H9 (cell line): ENCODE measurements around the gene TSG101. TPM values are rescaled to one million over a fixed set of nuclear protein-coding genes. Genes with fewer than 3 reads are reported as not detected.

Source experiments
- DNase-seq: peaks from one replicate; pipeline ENCODE4 v3.0.0-alpha.2; 2017
- H2AFZ ChIP-seq: one replicate; pipeline ENCODE4 v1.6.1; 2013; ENCODE audit warnings: mild to moderate bottlenecking, low read length, control low read depth, moderate library complexity
- H2AK5ac ChIP-seq: 2 replicates; pipeline ENCODE4 v1.6.1; 2013; ENCODE audit warnings: low read length, control low read depth, mixed read lengths; ENCODE audit not compliant: insufficient read length
- H2BK120ac ChIP-seq: one replicate; pipeline ENCODE4 v1.6.1; 2013; ENCODE audit warnings: low read depth, mild to moderate bottlenecking, low read length, control low read depth, inconsistent platforms; ENCODE audit not compliant: poor library complexity, severe bottlenecking
- H2BK12ac ChIP-seq: 2 replicates; pipeline ENCODE4 v1.6.1; 2013; ENCODE audit warnings: low read length, control low read depth, mixed read lengths, low read depth; ENCODE audit not compliant: insufficient read length
- H2BK15ac ChIP-seq: 2 replicates; pipeline ENCODE4 v1.6.1; 2013; ENCODE audit warnings: low read depth, low read length, control low read depth
- H2BK20ac ChIP-seq: one replicate; pipeline ENCODE4 v1.6.1; 2013; ENCODE audit warnings: low read depth, mild to moderate bottlenecking, low read length, control low read depth, inconsistent platforms; ENCODE audit not compliant: poor library complexity, severe bottlenecking
- H2BK5ac ChIP-seq: 2 replicates; pipeline ENCODE4 v1.6.1; 2013; ENCODE audit warnings: low read length, control low read depth, mixed read lengths; ENCODE audit not compliant: insufficient read length
- H3K14ac ChIP-seq: 2 replicates; pipeline ENCODE4 v1.6.1; 2013; ENCODE audit warnings: low read length, control low read depth; ENCODE audit not compliant: insufficient read depth
- H3K18ac ChIP-seq: 2 replicates; pipeline ENCODE4 v1.6.1; 2013; ENCODE audit warnings: low read depth, mild to moderate bottlenecking, mixed read lengths, low read length, control low read depth; ENCODE audit not compliant: insufficient read length
- H3K23ac ChIP-seq: 2 replicates; pipeline ENCODE4 v1.6.1; 2013; ENCODE audit warnings: low read length, control low read depth, mixed read lengths, low read depth; ENCODE audit not compliant: insufficient read length
- H3K23me2 ChIP-seq: 2 replicates; pipeline ENCODE4 v1.6.1; 2013; ENCODE audit warnings: low read depth, mild to moderate bottlenecking, mixed read lengths, low read length, control low read depth; ENCODE audit not compliant: insufficient read length, poor library complexity, severe bottlenecking
- H3K27ac ChIP-seq: 2 replicates; pipeline ENCODE4 v1.5.1; 2013; ENCODE audit warnings: low read length, control low read depth, mixed read lengths, low read depth; ENCODE audit not compliant: insufficient read length
- H3K27me3 ChIP-seq: 2 replicates; pipeline ENCODE4 v1.6.1; 2013; ENCODE audit warnings: low read length, control low read depth, inconsistent platforms; ENCODE audit not compliant: insufficient read depth
- H3K4ac ChIP-seq: 2 replicates; pipeline ENCODE4 v1.6.1; 2013; ENCODE audit warnings: low read depth, mild to moderate bottlenecking, control low read depth, inconsistent platforms, low read length, moderate library complexity
- H3K4me1 ChIP-seq: 2 replicates; pipeline ENCODE4 v1.6.1; 2013; ENCODE audit warnings: low read length, control low read depth, inconsistent platforms; ENCODE audit not compliant: insufficient read depth
- H3K4me2 ChIP-seq: 2 replicates; pipeline ENCODE4 v1.6.1; 2013; ENCODE audit warnings: low read length, control low read depth, mixed read lengths; ENCODE audit not compliant: insufficient read length, insufficient read depth
- H3K56ac ChIP-seq: 2 replicates; pipeline ENCODE4 v1.6.1; 2013; ENCODE audit warnings: low read depth, mild to moderate bottlenecking, mixed read lengths, low read length, control low read depth; ENCODE audit not compliant: insufficient read length
- H3K79me1 ChIP-seq: 2 replicates; pipeline ENCODE4 v1.6.1; 2013; ENCODE audit warnings: low read depth, mild to moderate bottlenecking, moderate library complexity, low read length, control low read depth, inconsistent platforms; ENCODE audit not compliant: insufficient read depth, poor library complexity, severe bottlenecking
- H3K79me2 ChIP-seq: 2 replicates; pipeline ENCODE4 v1.6.1; 2013; ENCODE audit warnings: low read length, control low read depth, inconsistent platforms; ENCODE audit not compliant: insufficient read depth
- H3K9ac ChIP-seq: 2 replicates; pipeline ENCODE4 v1.6.1; 2013; ENCODE audit warnings: low read length, control low read depth, mixed read lengths; ENCODE audit not compliant: insufficient read length; ENCODE audit errors: extremely low read depth
- H3K9me3 ChIP-seq: one replicate; pipeline ENCODE4 v1.6.1; 2013; ENCODE audit warnings: low read depth, low read length, inconsistent platforms; ENCODE audit not compliant: control insufficient read depth
- H3T11ph ChIP-seq: one replicate; pipeline ENCODE4 v1.6.1; 2013; ENCODE audit warnings: mild to moderate bottlenecking, low read length, control low read depth, inconsistent platforms
- H4K20me1 ChIP-seq: one replicate; pipeline ENCODE4 v1.6.1; 2013; ENCODE audit not compliant: control insufficient read depth, insufficient read length, insufficient read depth
- H4K5ac ChIP-seq: 2 replicates; pipeline ENCODE4 v1.6.1; 2013; ENCODE audit warnings: low read depth, mild to moderate bottlenecking, mixed read lengths, low read length, control low read depth; ENCODE audit not compliant: insufficient read length
- H4K8ac ChIP-seq: replicated peaks from 2 replicates; pipeline ENCODE4 v1.6.1; 2013; ENCODE audit warnings: low read length, control low read depth, mixed read lengths, low read depth; ENCODE audit not compliant: insufficient read length
- H4K91ac ChIP-seq: 2 replicates; pipeline ENCODE4 v1.6.1; 2013; ENCODE audit warnings: low read depth, mild to moderate bottlenecking, moderate library complexity, mixed read lengths, low read length, control low read depth; ENCODE audit not compliant: insufficient read length
- H3K27ac Mint-ChIP-seq, 3 experiments: 2 replicates in 2 of 3; 3 replicates in 1 of 3; pipeline ENCODE4 v1.8.0; 2020 to 2021; ENCODE audit warnings: mixed read lengths in 3 of 3, mild to moderate bottlenecking in 1 of 3, moderate library complexity in 1 of 3
- H3K27me3 Mint-ChIP-seq: 2 replicates; pipeline ENCODE4 v1.8.0; 2021; ENCODE audit warnings: low read depth, mild to moderate bottlenecking, moderate library complexity, mixed read lengths
- H3K36me3 Mint-ChIP-seq, 3 experiments: 2 replicates in 2 of 3; 3 replicates in 1 of 3; pipeline ENCODE4 v1.8.0; 2020 to 2021; ENCODE audit warnings: low read depth in 3 of 3, mixed read lengths in 3 of 3; ENCODE audit not compliant: insufficient read depth in 1 of 3
- H3K4me1 Mint-ChIP-seq, 2 experiments: 2 replicates each; pipeline ENCODE4 v1.8.0; 2020; ENCODE audit warnings: mixed read lengths in 2 of 2
- H3K4me3 Mint-ChIP-seq, 2 experiments: 2 replicates in 1 of 2; 3 replicates in 1 of 2; pipeline ENCODE4 v1.8.0; 2020 to 2021; ENCODE audit warnings: mild to moderate bottlenecking in 2 of 2, mixed read lengths in 2 of 2, moderate library complexity in 1 of 2
- H3K9me3 Mint-ChIP-seq, 2 experiments: 2 replicates in 1 of 2; 3 replicates in 1 of 2; pipeline ENCODE4 v1.8.0; 2020; ENCODE audit warnings: mild to moderate bottlenecking in 2 of 2, mixed read lengths in 2 of 2, moderate library complexity in 1 of 2
- WGBS: extraction: QIAGEN DNeasy Blood & Tissue Kit; methylation state at CpG from one replicate; pipeline ENCODE4 v1.1.7; 2013; ENCODE audit warnings: missing lambda C conversion rate, low lambda C conversion rate, mixed read lengths; ENCODE audit not compliant: insufficient read length; ENCODE audit errors: extremely low coverage; 5-methylcytosine and 5-hydroxymethylcytosine counted together
- long read RNA-seq: library from polyadenylated mRNA; unstranded; transcript quantifications from one replicate; pipeline ENCODE4 v2.0.0, GENCODE V29; 2020
- total RNA-seq: library from RNA; stranded (reverse); gene quantifications from 2 replicates; pipeline ENCODE4 v1.2.1, GENCODE V29; 2021
- TF ChIP-seq, protein P1 (sequence below): fragments of 200-600 bp; sonication (generic); conservative IDR thresholded peaks from 3 replicates; pipeline ENCODE4 v1.8.0; 2021; ENCODE audit warnings: antibody characterized with exemption, mild to moderate bottlenecking

Gene TSG101, protein sequence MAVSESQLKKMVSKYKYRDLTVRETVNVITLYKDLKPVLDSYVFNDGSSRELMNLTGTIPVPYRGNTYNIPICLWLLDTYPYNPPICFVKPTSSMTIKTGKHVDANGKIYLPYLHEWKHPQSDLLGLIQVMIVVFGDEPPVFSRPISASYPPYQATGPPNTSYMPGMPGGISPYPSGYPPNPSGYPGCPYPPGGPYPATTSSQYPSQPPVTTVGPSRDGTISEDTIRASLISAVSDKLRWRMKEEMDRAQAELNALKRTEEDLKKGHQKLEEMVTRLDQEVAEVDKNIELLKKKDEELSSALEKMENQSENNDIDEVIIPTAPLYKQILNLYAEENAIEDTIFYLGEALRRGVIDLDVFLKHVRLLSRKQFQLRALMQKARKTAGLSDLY
- total RNA-seq = 48.1 and 50.3 TPM in 2 replicates
- long read RNA-seq, transcript TSG101-201 (10 exons, 1,824 nt) = major isoform, 400 of 455 reads
- long read RNA-seq, partial matches to known transcripts = 18 of 455 reads
- long read RNA-seq, other reads (novel, unspliced or antisense) = 37 of 455 reads

DNA sequence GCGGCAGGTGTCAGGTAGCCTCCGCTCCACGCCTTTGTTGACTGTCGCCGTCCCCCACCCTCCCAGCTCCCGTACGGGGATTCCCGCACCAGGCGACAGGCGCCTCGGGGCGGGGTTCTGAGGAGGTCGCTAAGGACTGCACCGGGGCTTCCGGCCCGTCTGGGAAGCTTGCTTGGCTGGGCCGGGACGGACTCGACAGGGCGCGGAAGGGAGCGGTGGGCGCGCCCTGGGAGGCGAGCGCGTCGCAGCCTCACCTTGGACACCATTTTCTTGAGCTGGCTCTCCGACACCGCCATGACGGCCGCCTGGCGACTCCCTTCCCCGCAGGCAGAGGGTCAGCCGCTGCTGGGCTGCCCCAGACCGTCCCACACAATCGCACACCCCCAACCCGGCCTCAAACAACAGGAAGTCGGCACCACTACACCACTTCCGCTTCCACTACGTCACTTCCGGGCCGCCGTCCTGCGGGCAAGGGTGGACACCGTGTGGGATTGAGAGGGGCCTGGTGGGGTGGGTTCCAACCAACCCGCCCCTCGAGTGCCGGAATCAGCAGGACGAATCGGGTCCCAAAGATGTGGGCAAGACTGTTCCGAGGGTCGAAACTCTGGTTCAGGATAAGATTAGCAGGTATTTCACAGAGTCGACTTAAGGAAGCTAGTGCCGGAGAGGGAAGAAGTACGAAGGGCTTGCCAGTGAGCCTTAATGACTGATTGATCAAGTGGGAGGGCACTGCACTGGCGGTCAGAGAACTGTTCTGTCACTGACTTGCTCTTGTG is at the start of gene TSG101:
TSS of gene TSG101 (minus strand) at position 422 of the 776 bp plus-strand sequence. CDS start at position 296, 126 bp downstream.
- H3K27ac ChIP-seq = peak within 1 kb of the TSS; percentile 27
- peaks cover 0 to 14% (median 14%) of the 10 kb centered on the region in 3 experiments; a peak in 4 of 7 replicates for H3K36me3 Mint-ChIP-seq
- H3K27me3 Mint-ChIP-seq = no peaks in the 10 kb centered on the region
- no peak within 1 kb of the TSS for H2BK120ac ChIP-seq
- H2AK5ac ChIP-seq = no peak within 1 kb of the TSS
- no peak within 1 kb of the TSS for H2AFZ ChIP-seq
- H3K9ac ChIP-seq = peak within 1 kb of the TSS; percentile 81
- H3K4me1 Mint-ChIP-seq = peaks cover 6 to 7% of the 10 kb centered on the region in 2 experiments
- H3K27ac Mint-ChIP-seq = peak within 1 kb of the TSS; percentile 99 to 100 (median 100)
- peaks cover 10% of the 10 kb centered on the region; the same call in 1 of the 2 replicates for H3K79me2 ChIP-seq
- WGBS = no CpG with 5 or more reads among the region's 57 CpGs
- no peaks in the 10 kb centered on the region for H3K9me3 ChIP-seq
- H3K4me1 ChIP-seq = no peaks in the 10 kb centered on the region
- no peak within 1 kb of the TSS for H3K23ac ChIP-seq
- H3K27me3 ChIP-seq = no peaks in the 10 kb centered on the region
- no peaks in the 10 kb centered on the region for H4K20me1 ChIP-seq
- peak within 1 kb of the TSS; percentile 76 for H3K18ac ChIP-seq
- H4K91ac ChIP-seq = no peak within 1 kb of the TSS
- H3K14ac ChIP-seq = peak within 1 kb of the TSS; percentile 88
- no peaks in the 10 kb centered on the region for H3K79me1 ChIP-seq
- no peak within 1 kb of the TSS for H4K5ac ChIP-seq
- H2BK20ac ChIP-seq = no peak within 1 kb of the TSS
- no peak within 1 kb of the TSS for H3K4ac ChIP-seq
- no peak within 1 kb of the TSS for H4K8ac ChIP-seq
- DNase-seq = peak; percentile 96
- peak within 1 kb of the TSS; percentile 97 to 99 for H3K4me3 Mint-ChIP-seq
- no peaks in the 10 kb centered on the region for H3K9me3 Mint-ChIP-seq
- H3K23me2 ChIP-seq = no peaks in the 10 kb centered on the region
- H2BK12ac ChIP-seq = no peak within 1 kb of the TSS
- no peak within 1 kb of the TSS for H3T11ph ChIP-seq
- peak within 1 kb of the TSS; percentile 73 for H3K4me2 ChIP-seq
- no peak within 1 kb of the TSS for H2BK15ac ChIP-seq
- H2BK5ac ChIP-seq = no peak within 1 kb of the TSS
- no peak within 1 kb of the TSS for H3K56ac ChIP-seq
- TF ChIP-seq, protein P1, sequence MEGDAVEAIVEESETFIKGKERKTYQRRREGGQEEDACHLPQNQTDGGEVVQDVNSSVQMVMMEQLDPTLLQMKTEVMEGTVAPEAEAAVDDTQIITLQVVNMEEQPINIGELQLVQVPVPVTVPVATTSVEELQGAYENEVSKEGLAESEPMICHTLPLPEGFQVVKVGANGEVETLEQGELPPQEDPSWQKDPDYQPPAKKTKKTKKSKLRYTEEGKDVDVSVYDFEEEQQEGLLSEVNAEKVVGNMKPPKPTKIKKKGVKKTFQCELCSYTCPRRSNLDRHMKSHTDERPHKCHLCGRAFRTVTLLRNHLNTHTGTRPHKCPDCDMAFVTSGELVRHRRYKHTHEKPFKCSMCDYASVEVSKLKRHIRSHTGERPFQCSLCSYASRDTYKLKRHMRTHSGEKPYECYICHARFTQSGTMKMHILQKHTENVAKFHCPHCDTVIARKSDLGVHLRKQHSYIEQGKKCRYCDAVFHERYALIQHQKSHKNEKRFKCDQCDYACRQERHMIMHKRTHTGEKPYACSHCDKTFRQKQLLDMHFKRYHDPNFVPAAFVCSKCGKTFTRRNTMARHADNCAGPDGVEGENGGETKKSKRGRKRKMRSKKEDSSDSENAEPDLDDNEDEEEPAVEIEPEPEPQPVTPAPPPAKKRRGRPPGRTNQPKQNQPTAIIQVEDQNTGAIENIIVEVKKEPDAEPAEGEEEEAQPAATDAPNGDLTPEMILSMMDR = no peak
